ENCODE data around the gene PLEKHA4.
"Not testable (repeated sequence)": the region's sequence is repeated elsewhere in the genome, so short reads cannot be mapped to it uniquely, and the experiment has no call there.

PLEKHA4 gene

GRCh38 chr19:48866692-48867091, 1.7 kb downstream of the PLEKHA4 start:
- Histone ChIP-seq H3K4me1 (peaks cover 48% of the 10 kb centered on the region), H3K4me3 (no peak overlapping the region), H3K27me3 (no peaks in the 10 kb centered on the region), H3K4me2 (peak overlapping the region; percentile 71), H3K36me3 (no peaks in the 10 kb centered on the region), H4K20me1 (no peaks in the 10 kb centered on the region), H3K9me3 (no peaks in the 10 kb centered on the region), H3K9ac (no peak overlapping the region; the same call in 1 of the 2 replicates), H3K27ac (peak overlapping the region; percentile 10)
- TF ChIP-seq Cebpa-rat (IDR thresholded peaks at IDR 0.05), result no peak

- Histone ChIP-seq H3K4me3 (no peak overlapping the region), H3K27ac (no peak overlapping the region), H3K4me1 (peaks cover 38% of the 10 kb centered on the region), H3K9me3 (no peaks in the 10 kb centered on the region), H3K27me3 (no peaks in the 10 kb centered on the region), H3K4me2 (no peak overlapping the region), H3K9ac (no peak overlapping the region), H3K36me3 (no peaks in the 10 kb centered on the region), H4K20me1 (no peaks in the 10 kb centered on the region)
- no peak for TF ChIP-seq Cebpa-rat (IDR thresholded peaks at IDR 0.05)
Observed at GRCh38 chr19:48862827-48863226, 5.6 kb downstream of the PLEKHA4 start.

- no peak for TF ChIP-seq Cebpa-rat (IDR thresholded peaks at IDR 0.05)
- H3K4me1 ChIP-seq, result peaks cover 23% of the 10 kb centered on the region
- H3K4me3 ChIP-seq, result no peak overlapping the region
Observed at GRCh38 chr19:48861313-48861712, 7.1 kb downstream of the PLEKHA4 start.

GRCh38 chr19:48859711-48860572, 8.5 kb downstream of the PLEKHA4 start:
- TF ChIP-seq Cebpa-rat (IDR thresholded peaks at IDR 0.05), result no peak
- H3K4me3 ChIP-seq, result no peak overlapping the region
- H3K27ac ChIP-seq, result no peak overlapping the region
- H3K9me3 ChIP-seq, result no peaks in the 10 kb centered on the region
- H3K4me2 ChIP-seq, result no peak overlapping the region; the same call in 1 of the 2 replicates
- no peaks in the 10 kb centered on the region for H4K20me1 ChIP-seq
- H3K27me3 ChIP-seq, result no peaks in the 10 kb centered on the region
- no peak overlapping the region for H3K9ac ChIP-seq
- H3K36me3 ChIP-seq, result no peaks in the 10 kb centered on the region
- H3K4me1 ChIP-seq, result peaks cover 15% of the 10 kb centered on the region

More at GRCh38 chr19:48861313-48861712, 7.1 kb downstream of the PLEKHA4 start:
- H3K36me3 ChIP-seq, result no peaks in the 10 kb centered on the region
- no peaks in the 10 kb centered on the region for H4K20me1 ChIP-seq
- H3K9ac ChIP-seq, result no peak overlapping the region
- no peak overlapping the region for H3K4me2 ChIP-seq
- no peaks in the 10 kb centered on the region for H3K9me3 ChIP-seq
- H3K27me3 ChIP-seq, result no peaks in the 10 kb centered on the region
- no peak overlapping the region for H3K27ac ChIP-seq

- Histone ChIP-seq H4K20me1 (no peaks in the 10 kb centered on the region), H3K9ac (no peak overlapping the region), H3K36me3 (no peaks in the 10 kb centered on the region), H3K4me3 (peak overlapping the region; percentile 25; the same call in 1 of the 2 replicates), H3K27me3 (no peaks in the 10 kb centered on the region), H3K4me1 (peaks cover 15% of the 10 kb centered on the region), H3K4me2 (peak overlapping the region; percentile 59), H3K27ac (no peak overlapping the region), H3K9me3 (no peaks in the 10 kb centered on the region)
- TF ChIP-seq Cebpa-rat (IDR thresholded peaks at IDR 0.05), result no peak
Observed at GRCh38 chr19:48858984-48859710, 9.3 kb downstream of the PLEKHA4 start.

GRCh38 chr19:48856921-48857320, 11.5 kb downstream of the PLEKHA4 start:
- Histone ChIP-seq H3K9ac (no peak overlapping the region), H3K27ac (no peak overlapping the region), H3K36me3 (no peaks in the 10 kb centered on the region), H3K9me3 (no peaks in the 10 kb centered on the region), H3K4me3 (no peak overlapping the region), H4K20me1 (no peaks in the 10 kb centered on the region), H3K4me2 (no peak overlapping the region), H3K27me3 (no peaks in the 10 kb centered on the region), H3K4me1 (peaks cover 15% of the 10 kb centered on the region)
- no peak for TF ChIP-seq Cebpa-rat (IDR thresholded peaks at IDR 0.05)

- H3K4me2 ChIP-seq, result no peak overlapping the region
- peaks cover 8% of the 10 kb centered on the region for H3K4me1 ChIP-seq
- no peaks in the 10 kb centered on the region for H3K27me3 ChIP-seq
- no peak overlapping the region for H3K9ac ChIP-seq
- H3K4me3 ChIP-seq, result no peak overlapping the region
- H3K27ac ChIP-seq, result no peak overlapping the region
- TF ChIP-seq Cebpa-rat (IDR thresholded peaks at IDR 0.05), result no peak
- no peaks in the 10 kb centered on the region for H3K36me3 ChIP-seq
- no peaks in the 10 kb centered on the region for H3K9me3 ChIP-seq
- no peaks in the 10 kb centered on the region for H4K20me1 ChIP-seq
Observed at GRCh38 chr19:48854103-48854502, 14.3 kb downstream of the PLEKHA4 start.

- Histone ChIP-seq H3K9ac (no peak overlapping the region), H3K4me3 (no peak overlapping the region), H3K27me3 (no peaks in the 10 kb centered on the region), H3K36me3 (no peaks in the 10 kb centered on the region), H4K20me1 (no peaks in the 10 kb centered on the region), H3K4me1 (0 out of 2 replicates have a peak, but pooled peaks cover 1% of the 10 kb centered on the region), H3K4me2 (no peak overlapping the region), H3K27ac (no peak overlapping the region), H3K9me3 (no peaks in the 10 kb centered on the region)
- TF ChIP-seq Cebpa-rat (IDR thresholded peaks at IDR 0.05), result no peak
Observed at GRCh38 chr19:48853483-48853882, 14.9 kb downstream of the PLEKHA4 start.

GRCh38 chr19:48852292-48852691, 16.1 kb downstream of the PLEKHA4 start:
- Histone ChIP-seq H3K27ac (no peak overlapping the region), H3K9ac (no peak overlapping the region), H3K27me3 (no peaks in the 10 kb centered on the region), H3K36me3 (no peaks in the 10 kb centered on the region), H3K4me1 (no peaks in the 10 kb centered on the region), H3K4me3 (no peak overlapping the region), H3K9me3 (no peaks in the 10 kb centered on the region), H3K4me2 (no peak overlapping the region), H4K20me1 (no peaks in the 10 kb centered on the region)
- TF ChIP-seq Cebpa-rat (IDR thresholded peaks at IDR 0.05), result no peak

GRCh38 chr19:48846659-48847058, 21.8 kb downstream of the PLEKHA4 start:
- not testable (repeated sequence) for H3K27me3 ChIP-seq, H3K4me1 ChIP-seq, H3K4me3 ChIP-seq, H3K9ac ChIP-seq, H3K36me3 ChIP-seq, H3K9me3 ChIP-seq, H3K27ac ChIP-seq, H4K20me1 ChIP-seq, H3K4me2 ChIP-seq
